ENCODE data around the gene IL12RB2. TPM values are rescaled to one million over a fixed set of nuclear protein-coding genes. Genes with fewer than 3 reads are reported as not detected.
"Not testable (repeated sequence)": the region's sequence is repeated elsewhere in the genome, so short reads cannot be mapped to it uniquely, and the experiment has no call there.

The IL12RB2 gene
- total and polyA plus RNA-seq, 10 of the 15 experiments (the other 5 are each of a cell fraction or from before 2014, with no cell fraction given): 0.15 to 1.1 (median 0.54) TPM; not detected in 1

GRCh38 chr1:67400029-67400786, 92.5 kb downstream of the IL12RB2 start:
- CTCF ChIA-PET; BruUV-seq (replicated peaks); H3K36me3 ChIP-seq (ENCODE audit: control insufficient read depth in 2 of 2, insufficient read depth in 2 of 2, low read length in 1 of 2); FAIRE-seq; intact Hi-C loops (cut with micrococcal nuclease; ENCODE audit: unreplicated experiment); H3K9ac ChIP-seq (ENCODE audit: control insufficient read depth, insufficient read depth, low read length); H3K4me2 ChIP-seq (ENCODE audit: control insufficient read depth, insufficient read depth); H3K27me3 ChIP-seq (replicated peaks in 1 of 2; ENCODE audit: control insufficient read depth in 2 of 2, insufficient read depth in 2 of 2, low read length in 1 of 2); H3K4me3 ChIP-seq; RAD21 ChIA-PET (ENCODE audit: unreplicated experiment); H2AFZ ChIP-seq (ENCODE audit: control insufficient read depth, low read depth, low read length); H3K27ac ChIP-seq (ENCODE audit: control insufficient read depth, insufficient read depth); H3K79me2 ChIP-seq (ENCODE audit: control insufficient read depth, insufficient read depth, low read length); H4K20me1 ChIP-seq (ENCODE audit: control insufficient read depth, insufficient read depth); H3K4me1 ChIP-seq (ENCODE audit: control insufficient read depth, insufficient read depth, low read length); in situ Hi-C loops (cut with MboI); H3K9me3 ChIP-seq (replicated peaks; ENCODE audit: control insufficient read depth, insufficient read depth, low read length); ATAC-seq; SMC1A ChIA-PET (ENCODE audit: uncharacterized antibody, unreplicated experiment); POLR2A ChIA-PET; DNase-seq (ENCODE audit: low read depth, low spot score): not testable (repeated sequence)
- 57% methylated on average over 12 of the region's 12 CpGs for WGBS (ENCODE audit: insufficient coverage, insufficient replicate concordance, low lambda C conversion rate, missing lambda C conversion rate)

GRCh38 chr1:67401443-67401842, 93.8 kb downstream of the IL12RB2 start:
- FAIRE-seq (no peak), ATAC-seq (peak; percentile 33; the same call in 2 of the 3 replicates), DNase-seq (ENCODE audit: low read depth, low spot score) (no peak)
- H2AFZ ChIP-seq (ENCODE audit: control insufficient read depth, low read depth, low read length): no peak overlapping the region
- WGBS (ENCODE audit: insufficient coverage, insufficient replicate concordance, low lambda C conversion rate, missing lambda C conversion rate): 69% methylated on average over 6 of the region's 6 CpGs
- ChIA-PET POLR2A (no interaction called here), RAD21 (ENCODE audit: unreplicated experiment) (no interaction called here), CTCF (no interaction called here), SMC1A (ENCODE audit: uncharacterized antibody, unreplicated experiment) (interaction anchor here (1.3 kb wide), 1 partner anchor 18 kb away, joined by 3 read pairs; no protein-coding TSS in a partner anchor)
- in situ Hi-C loops (cut with MboI) (no loop called here), intact Hi-C loops (cut with micrococcal nuclease; ENCODE audit: unreplicated experiment) (no loop called here)
- H3K9ac ChIP-seq (ENCODE audit: control insufficient read depth, insufficient read depth, low read length): no peak overlapping the region
- no peak for TF ChIP-seq SREBF1 (IDR thresholded peaks at IDR 0.05; ENCODE audit: low read length)
- no peak for TF ChIP-seq FOS (IDR thresholded peaks at IDR 0.05; ENCODE audit: borderline replicate concordance, extremely low read depth, insufficient read length)
- TF ChIP-seq GABPA (IDR thresholded peaks at IDR 0.05; ENCODE audit: low read depth): no peak
- TF ChIP-seq NFXL1 (IDR thresholded peaks at IDR 0.05; ENCODE audit: borderline replicate concordance): no peak
- no peak for TF ChIP-seq JUNB (IDR thresholded peaks at IDR 0.05)
- no peak for TF ChIP-seq PAX8 (IDR thresholded peaks at IDR 0.05)
- no peak for TF ChIP-seq RUNX3 (IDR thresholded peaks at IDR 0.05; ENCODE audit: low read length)
- no peak for TF ChIP-seq REST (IDR thresholded peaks at IDR 0.05; ENCODE audit: low read depth, low read length)
- no peaks in the 10 kb centered on the region for H3K9me3 ChIP-seq (replicated peaks; ENCODE audit: control insufficient read depth, insufficient read depth, low read length)
- H3K4me2 ChIP-seq (ENCODE audit: control insufficient read depth, insufficient read depth): no peak overlapping the region
- H3K36me3 ChIP-seq (ENCODE audit: control insufficient read depth in 2 of 2, insufficient read depth in 2 of 2, low read length in 1 of 2): no peaks in the 10 kb centered on the region; a peak in 1 of 4 replicates
- no peak overlapping the region for H3K27ac ChIP-seq (ENCODE audit: control insufficient read depth, insufficient read depth)
- H4K20me1 ChIP-seq (ENCODE audit: control insufficient read depth, insufficient read depth): no peaks in the 10 kb centered on the region
- H3K4me1 ChIP-seq (ENCODE audit: control insufficient read depth, insufficient read depth, low read length): no peaks in the 10 kb centered on the region
- H3K27me3 ChIP-seq (replicated peaks in 1 of 2; ENCODE audit: control insufficient read depth in 2 of 2, insufficient read depth in 2 of 2, low read length in 1 of 2): no peaks in the 10 kb centered on the region
- no peaks in the 10 kb centered on the region for H3K79me2 ChIP-seq (ENCODE audit: control insufficient read depth, insufficient read depth, low read length)
- BruUV-seq (replicated peaks): no TSS peak
- H3K4me3 ChIP-seq: no peak overlapping the region
